Midbrain (tissue), 1 donor: ENCODE results near the gene KRT79.

Experiments
- DNase-seq: peaks from one replicate; lab custom pipeline; 2025; lab: John Stamatoyannopoulos, UW

KRT79 gene

GRCh38 chr12:52819731-52820510 is 14.2 kb downstream of the KRT79 start:
- no peak for DNase-seq

GRCh38 chr12:52818887-52819420 is 15.2 kb downstream of the KRT79 start:
- no peak for DNase-seq

GRCh38 chr12:52818388-52818787 is 15.7 kb downstream of the KRT79 start:
- DNase-seq = no peak

GRCh38 chr12:52817699-52818238 is 16.3 kb downstream of the KRT79 start:
- no peak for DNase-seq

- DNase-seq = no peak
Observed at GRCh38 chr12:52817003-52817698, 17.0 kb downstream of the KRT79 start.

GRCh38 chr12:52815676-52816588 is 18.2 kb downstream of the KRT79 start:
- DNase-seq = no peak

GRCh38 chr12:52815161-52815560 is 18.9 kb downstream of the KRT79 start:
- no peak for DNase-seq

GRCh38 chr12:52814710-52815155 is 19.4 kb downstream of the KRT79 start:
- DNase-seq = no peak

GRCh38 chr12:52813885-52814709 is 20.0 kb downstream of the KRT79 start, which contains the start of gene KRT4:
KRT4 (minus strand) TSS chr12:52814116; CDS start chr12:52814058, 58 bp downstream.
- no peak for DNase-seq

GRCh38 chr12:52813203-52813819 is 20.8 kb downstream of the KRT79 start:
- no peak for DNase-seq

GRCh38 chr12:52812749-52813148 is 21.4 kb downstream of the KRT79 start:
- no peak for DNase-seq

GRCh38 chr12:52812073-52812400 is 22.1 kb downstream of the KRT79 start:
- DNase-seq = no peak

GRCh38 chr12:52811191-52812072 is 22.7 kb downstream of the KRT79 start:
- DNase-seq = no peak

GRCh38 chr12:52810554-52810953 is 23.6 kb downstream of the KRT79 start:
- DNase-seq = no peak

GRCh38 chr12:52809166-52809565 is 24.9 kb downstream of the KRT79 start:
- no peak for DNase-seq

- no peak for DNase-seq
Observed at GRCh38 chr12:52808573-52809160, 25.4 kb downstream of the KRT79 start.

GRCh38 chr12:52807544-52808470 is 26.3 kb downstream of the KRT79 start:
- no peak for DNase-seq
